Measurements from ENCODE around the gene BPI. TPM values are rescaled to one million over a fixed set of nuclear protein-coding genes. Genes with fewer than 3 reads are reported as not detected.
"Not testable (repeated sequence)": the region's sequence is repeated elsewhere in the genome, so short reads cannot be mapped to it uniquely, and the experiment has no call there.

The BPI gene
- total RNA-seq, 1 donor from 2014 or later, result not detected

- ATAC-seq, result no peak
Measured at GRCh38 chr20:38372806-38373205, 68.8 kb downstream of the BPI start.

GRCh38 chr20:38373231-38373867 lies 69.4 kb downstream of the BPI start:
- ATAC-seq, result no peak

GRCh38 chr20:38373898-38374297 lies 69.9 kb downstream of the BPI start:
- ATAC-seq, result no peak

- ATAC-seq, result no peak
Measured at GRCh38 chr20:38377039-38377685, 73.2 kb downstream of the BPI start.

GRCh38 chr20:38377838-38378237 lies 73.9 kb downstream of the BPI start:
- ATAC-seq, result not testable (repeated sequence)

- ATAC-seq, result no peak
Measured at GRCh38 chr20:38383147-38383546, 79.2 kb downstream of the BPI start.

GRCh38 chr20:38386004-38386403 lies 82.0 kb downstream of the BPI start:
- no peak for ATAC-seq

GRCh38 chr20:38386851-38387250 lies 82.9 kb downstream of the BPI start:
- no peak for ATAC-seq

Other genes starting within 250 kb of the BPI start
- 9.6 TPM for gene TGM2, start 138.9 kb upstream of the BPI start, total RNA-seq
- gene KIAA1755, start 43.4 kb upstream of the BPI start, total RNA-seq, result 0.32 TPM
- gene LBP, start 42.3 kb downstream of the BPI start, total RNA-seq, result 0.12 TPM
- gene SNHG17, start 131.2 kb downstream of the BPI start, total RNA-seq, result 32.2 TPM
- gene RALGAPB, start 168.7 kb downstream of the BPI start, total RNA-seq, result 19.8 TPM

All from esophagus mucosa (tissue), 1 donor.